IgD-negative memory B cell (primary cell): ENCODE results near the gene DNAH3. TPM values are rescaled to one million over a fixed set of nuclear protein-coding genes. Genes with fewer than 3 reads are reported as not detected.
"Not testable (repeated sequence)": the region's sequence is repeated elsewhere in the genome, so short reads cannot be mapped to it uniquely, and the experiment has no call there.

Experiments used
- H3K27ac Mint-ChIP-seq, 3 donors: one replicate each; pipeline ENCODE4 v1.8.0; 2020 to 2022; ENCODE audit warnings: mild to moderate bottlenecking in 3 of 3, mixed read lengths in 3 of 3, moderate library complexity in 1 of 3
- H3K27me3 Mint-ChIP-seq: one replicate; pipeline ENCODE4 v1.8.0; 2021; ENCODE audit warnings: mixed read lengths
- H3K36me3 Mint-ChIP-seq: one replicate; pipeline ENCODE4 v1.8.0; 2020; ENCODE audit warnings: mild to moderate bottlenecking, mixed read lengths
- H3K4me1 Mint-ChIP-seq, 3 donors: one replicate each; pipeline ENCODE4 v1.8.0; 2020 to 2022; ENCODE audit warnings: mixed read lengths in 3 of 3, mild to moderate bottlenecking in 1 of 3
- H3K4me3 Mint-ChIP-seq, 4 donors: one replicate each; pipeline ENCODE4 v1.8.0; 2020 to 2022; ENCODE audit warnings: mild to moderate bottlenecking in 4 of 4, mixed read lengths in 4 of 4, moderate library complexity in 3 of 4
- H3K9me3 Mint-ChIP-seq, 3 donors: one replicate each; pipeline ENCODE4 v1.8.0; 2020 to 2021; ENCODE audit warnings: mixed read lengths in 3 of 3, mild to moderate bottlenecking in 1 of 3
- polyA plus RNA-seq: library from polyadenylated mRNA; unstranded; fragments of 300-500 nt; fragmentation: Illumina TruSeq; gene quantifications from one replicate; pipeline ENCODE4 v1.2.3, GENCODE V29; 2021

Gene DNAH3
- polyA plus RNA-seq, 1 donor from 2014 or later = not detected

DNA sequence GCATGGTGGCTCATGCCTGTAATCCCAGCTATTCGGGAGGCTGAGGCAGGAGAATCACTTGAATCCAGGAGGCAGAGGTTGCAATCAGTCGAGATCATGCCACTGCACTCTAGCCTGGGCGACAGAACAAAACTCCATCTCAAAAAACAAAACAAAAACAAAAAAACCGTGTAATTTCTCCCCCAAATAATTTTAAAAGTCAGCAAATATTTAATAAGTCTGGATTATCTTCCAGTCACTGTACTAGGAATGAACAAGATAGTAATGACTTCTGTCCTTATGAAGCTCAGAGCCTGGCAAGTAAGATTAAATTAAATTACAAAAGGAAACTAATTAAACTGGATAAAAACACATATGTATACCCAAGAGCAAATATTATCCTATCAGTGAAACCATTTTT is 113.5 kb downstream of the DNAH3 start:
- Mint-ChIP-seq H3K27ac (no peak overlapping the region), H3K9me3 (no peaks in the 10 kb centered on the region), H3K4me1 (no peaks in the 10 kb centered on the region), H3K36me3 (no peaks in the 10 kb centered on the region), H3K4me3 (no peak overlapping the region), H3K27me3 (no peaks in the 10 kb centered on the region)

DNA sequence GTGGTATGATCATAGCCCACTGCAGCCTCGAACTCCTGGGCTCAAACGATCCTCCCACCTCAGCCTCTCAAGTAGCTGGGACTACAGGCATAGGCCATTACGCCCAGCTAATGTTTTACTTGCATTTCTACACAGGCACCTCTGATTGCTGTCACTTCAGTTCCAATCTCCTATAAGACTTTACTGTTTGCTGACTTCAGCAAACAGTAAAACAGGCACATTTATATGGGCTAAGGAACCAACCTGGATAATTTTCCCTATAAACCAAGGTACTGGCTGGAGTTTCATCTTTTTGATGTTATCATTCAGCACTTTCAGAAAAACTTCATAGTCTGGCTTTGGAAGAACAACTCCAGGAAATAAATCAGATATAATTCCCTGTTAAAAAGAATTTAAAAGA is 114.2 kb downstream of the DNAH3 start:
- Mint-ChIP-seq H3K27ac (no peak overlapping the region), H3K4me1 (no peaks in the 10 kb centered on the region), H3K4me3 (no peak overlapping the region), H3K36me3 (no peaks in the 10 kb centered on the region), H3K27me3 (no peaks in the 10 kb centered on the region), H3K9me3 (no peaks in the 10 kb centered on the region)

DNA sequence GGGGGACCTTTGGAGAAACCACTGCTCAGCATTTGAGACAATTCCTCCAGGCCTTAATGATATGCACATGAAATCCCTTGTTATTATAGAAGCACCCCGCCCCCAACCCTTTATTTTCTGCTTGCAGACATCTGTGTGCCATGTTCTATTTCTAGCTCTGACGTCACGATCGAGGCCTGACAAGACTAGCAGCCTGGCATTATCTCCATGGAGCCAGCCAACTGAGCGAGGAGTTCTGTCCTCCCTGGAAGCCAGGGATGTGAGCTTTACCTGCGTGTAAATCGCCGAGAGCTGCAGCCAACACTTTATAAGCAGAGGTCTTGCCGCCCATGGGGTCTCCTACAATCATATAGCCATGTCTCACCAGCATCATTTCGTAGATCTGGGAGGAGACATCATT is 116.9 kb downstream of the DNAH3 start:
- H3K36me3 Mint-ChIP-seq = no peaks in the 10 kb centered on the region
- no peak overlapping the region for H3K27ac Mint-ChIP-seq
- H3K27me3 Mint-ChIP-seq = peaks cover 2% of the 10 kb centered on the region
- no peaks in the 10 kb centered on the region for H3K9me3 Mint-ChIP-seq
- peaks cover 0 to 1% (median 0%) of the 10 kb centered on the region in 3 donors for H3K4me1 Mint-ChIP-seq
- no peak overlapping the region for H3K4me3 Mint-ChIP-seq

DNA sequence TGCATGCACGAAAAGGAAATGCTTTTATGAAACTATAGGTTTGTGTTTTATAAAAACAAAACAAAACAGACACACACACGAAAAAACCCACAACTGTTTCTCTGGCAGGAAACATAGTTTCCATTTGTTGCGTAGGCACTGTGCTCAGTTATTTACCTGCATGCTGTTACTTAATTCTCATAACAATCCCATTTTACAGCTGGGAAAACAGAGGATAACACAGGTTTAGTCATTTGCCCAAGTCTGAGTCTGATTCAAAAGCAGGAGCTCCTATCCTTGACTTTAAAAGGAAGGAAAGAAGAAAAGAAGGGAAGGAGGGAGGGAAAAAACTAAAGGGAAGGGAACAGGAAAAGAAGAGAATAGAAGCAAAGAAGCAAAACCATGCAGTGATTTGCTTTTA is 117.4 kb downstream of the DNAH3 start:
- H3K36me3 Mint-ChIP-seq = no peaks in the 10 kb centered on the region
- H3K27me3 Mint-ChIP-seq = peaks cover 2% of the 10 kb centered on the region
- peaks cover 0 to 1% (median 0%) of the 10 kb centered on the region in 3 donors for H3K4me1 Mint-ChIP-seq
- H3K9me3 Mint-ChIP-seq = no peaks in the 10 kb centered on the region
- H3K27ac Mint-ChIP-seq = no peak overlapping the region
- H3K4me3 Mint-ChIP-seq = no peak overlapping the region

DNA sequence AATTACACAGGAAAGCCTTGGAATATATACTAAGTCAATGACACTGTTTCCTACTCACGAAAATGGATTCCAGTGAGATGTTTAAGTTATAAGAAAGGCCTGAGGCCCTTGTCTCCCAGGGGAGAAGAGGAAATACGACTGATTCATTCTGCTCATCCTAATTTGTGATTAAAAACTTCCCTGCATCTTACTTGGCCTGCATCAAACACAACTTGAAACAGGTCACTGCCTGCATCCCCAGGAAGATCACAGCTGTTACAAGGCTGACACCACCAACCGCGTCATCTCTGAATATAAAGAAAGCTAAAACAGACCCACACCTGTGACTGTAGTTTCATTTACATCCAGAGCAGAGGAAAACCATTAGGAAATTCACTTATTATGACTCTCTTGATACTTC is 121.9 kb downstream of the DNAH3 start:
- Mint-ChIP-seq H3K27me3 (peaks cover 2% of the 10 kb centered on the region), H3K27ac (no peak overlapping the region), H3K9me3 (no peaks in the 10 kb centered on the region), H3K4me3 (no peak overlapping the region), H3K4me1 (peaks cover 0 to 1% (median 0%) of the 10 kb centered on the region in 3 donors), H3K36me3 (no peaks in the 10 kb centered on the region)

DNA sequence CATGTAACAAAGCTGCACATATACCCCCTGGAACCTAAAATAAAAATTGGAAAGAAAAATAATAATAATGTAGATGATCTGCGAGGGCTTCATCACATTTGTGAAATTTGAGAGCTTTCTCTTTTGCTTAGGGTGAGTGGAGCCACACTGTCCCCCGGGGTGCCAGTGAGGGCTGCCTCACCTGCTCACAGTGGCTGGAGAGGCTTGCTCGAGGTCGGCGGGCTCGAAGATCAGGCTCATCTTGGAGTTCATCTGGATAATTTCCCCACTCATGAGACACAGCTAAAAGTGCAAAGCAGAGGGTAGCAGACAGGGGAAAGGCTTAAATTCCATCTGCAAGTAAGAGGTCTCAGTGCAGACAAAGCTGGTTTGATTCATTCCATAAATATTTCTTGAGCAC is 123.8 kb downstream of the DNAH3 start:
- Mint-ChIP-seq H3K27me3 (peaks cover 5% of the 10 kb centered on the region), H3K27ac (no peak overlapping the region), H3K9me3 (no peaks in the 10 kb centered on the region), H3K4me1 (peaks cover 0 to 5% (median 0%) of the 10 kb centered on the region in 3 donors), H3K36me3 (no peaks in the 10 kb centered on the region), H3K4me3 (no peak overlapping the region)

DNA sequence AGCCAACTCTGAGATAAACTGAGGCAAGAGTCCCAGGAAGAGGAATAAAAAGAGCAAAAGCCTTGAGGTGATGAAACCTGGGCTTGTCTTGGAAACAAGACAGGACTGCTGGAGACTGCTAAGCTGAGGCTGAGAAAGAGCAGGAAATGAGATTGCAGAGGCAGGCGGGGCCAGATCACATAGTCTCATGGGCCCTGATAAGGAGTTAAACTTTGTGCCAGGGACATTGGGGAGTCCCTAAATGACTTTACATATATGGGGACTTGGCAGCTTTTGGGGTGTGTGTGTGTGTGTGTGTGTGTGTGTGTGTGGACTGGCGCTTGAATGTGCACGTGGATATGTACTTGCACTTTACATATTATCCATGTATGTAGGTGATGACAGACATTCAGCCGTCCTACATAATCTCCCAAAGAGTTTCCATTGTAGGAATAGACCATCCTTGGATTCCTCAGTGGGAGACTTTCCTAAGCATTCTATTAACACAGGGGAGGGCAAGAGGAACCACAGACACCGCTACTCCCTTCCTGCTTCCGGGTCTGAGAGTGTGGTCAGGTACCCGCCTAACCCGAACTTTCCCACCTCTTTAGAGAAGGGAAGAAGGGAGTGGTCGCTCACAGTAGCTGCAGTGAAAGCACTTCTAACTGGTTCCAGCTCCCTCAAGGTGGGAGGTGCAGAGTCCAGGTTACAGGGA is 127.0 kb downstream of the DNAH3 start:
- no peaks in the 10 kb centered on the region for H3K36me3 Mint-ChIP-seq
- H3K27me3 Mint-ChIP-seq = peaks cover 3% of the 10 kb centered on the region
- peaks cover 0 to 1% (median 0%) of the 10 kb centered on the region in 3 donors for H3K9me3 Mint-ChIP-seq
- no peak overlapping the region for H3K27ac Mint-ChIP-seq
- H3K4me3 Mint-ChIP-seq = peak overlapping the region in 1 of 4 donors; percentile 24
- H3K4me1 Mint-ChIP-seq = peaks cover 0 to 4% (median 0%) of the 10 kb centered on the region in 3 donors

DNA sequence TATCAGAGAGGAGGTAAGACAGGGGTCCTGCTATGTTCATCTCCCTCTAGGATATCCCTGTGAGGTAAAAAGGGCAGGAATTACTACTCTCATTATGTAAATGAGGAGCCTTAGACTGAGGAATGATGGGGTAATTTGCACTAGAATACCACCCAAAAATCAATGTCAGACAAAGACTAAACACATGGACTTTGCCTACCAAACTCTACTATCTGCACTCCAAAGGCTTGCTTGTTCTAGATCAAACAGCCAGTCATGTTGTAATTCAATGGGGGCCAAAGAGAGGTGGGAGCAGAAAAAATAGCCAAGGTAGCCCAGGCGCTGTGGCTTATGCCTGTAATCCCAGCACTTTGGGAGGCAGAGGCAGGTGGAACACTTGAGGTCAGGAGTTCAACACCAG is 129.3 kb downstream of the DNAH3 start:
- no peaks in the 10 kb centered on the region for H3K36me3 Mint-ChIP-seq
- peaks cover 3% of the 10 kb centered on the region for H3K27me3 Mint-ChIP-seq
- peaks cover 0 to 1% (median 0%) of the 10 kb centered on the region in 3 donors for H3K9me3 Mint-ChIP-seq
- no peak overlapping the region for H3K4me3 Mint-ChIP-seq
- H3K27ac Mint-ChIP-seq = no peak overlapping the region
- H3K4me1 Mint-ChIP-seq = peaks cover 0 to 4% (median 0%) of the 10 kb centered on the region in 3 donors

DNA sequence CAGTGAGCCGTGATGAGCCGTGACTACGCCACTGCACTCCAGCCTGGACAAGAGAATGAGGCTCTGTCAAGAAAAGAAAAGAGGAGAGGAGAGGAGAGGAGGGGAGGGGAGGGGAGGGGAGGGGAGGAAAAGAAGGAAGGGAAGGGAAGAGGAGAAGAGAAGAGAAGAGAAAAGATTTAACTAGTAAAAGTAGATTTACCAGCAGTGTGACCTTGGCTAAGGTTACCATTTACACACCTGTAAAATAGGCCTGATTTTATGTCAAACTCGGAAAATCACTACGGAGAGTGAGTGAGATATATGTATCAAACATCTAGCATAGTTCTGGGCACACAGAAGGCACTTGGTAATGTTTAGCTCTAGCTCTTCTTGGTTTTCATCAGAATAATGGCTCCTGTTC is 140.8 kb downstream of the DNAH3 start:
- Mint-ChIP-seq H3K36me3 (no peaks in the 10 kb centered on the region), H3K4me3 (no peak overlapping the region), H3K4me1 (no peaks in the 10 kb centered on the region), H3K27ac (no peak overlapping the region), H3K27me3 (peaks cover 6% of the 10 kb centered on the region), H3K9me3 (peaks cover 3 to 11% (median 4%) of the 10 kb centered on the region in 3 donors)

DNA sequence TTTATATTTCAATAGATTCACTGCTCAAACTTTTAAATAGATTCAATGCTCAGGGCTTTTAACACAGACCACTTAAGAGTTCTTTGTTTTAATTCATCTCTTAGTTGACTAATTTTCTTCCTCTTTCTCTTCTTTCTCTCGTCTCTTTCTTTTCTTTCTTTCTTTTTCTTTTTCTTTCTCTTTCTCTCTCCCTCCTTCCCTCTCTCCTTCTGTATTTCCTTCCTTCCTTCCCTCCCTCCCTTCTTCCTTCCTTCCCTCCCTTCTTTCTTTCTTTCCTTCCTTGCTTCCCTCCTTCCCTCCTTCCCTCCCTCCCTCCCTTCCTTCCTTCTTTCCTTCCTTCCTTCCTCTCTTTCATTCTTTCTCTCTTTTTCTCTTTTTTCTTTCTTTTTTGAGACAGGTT is 145.6 kb downstream of the DNAH3 start:
- H3K4me1 Mint-ChIP-seq = no peaks in the 10 kb centered on the region
- H3K9me3 Mint-ChIP-seq = peaks cover 0 to 1% (median 0%) of the 10 kb centered on the region in 3 donors
- peaks cover 3% of the 10 kb centered on the region for H3K27me3 Mint-ChIP-seq
- no peaks in the 10 kb centered on the region for H3K36me3 Mint-ChIP-seq
- no peak overlapping the region for H3K4me3 Mint-ChIP-seq
- no peak overlapping the region for H3K27ac Mint-ChIP-seq

DNA sequence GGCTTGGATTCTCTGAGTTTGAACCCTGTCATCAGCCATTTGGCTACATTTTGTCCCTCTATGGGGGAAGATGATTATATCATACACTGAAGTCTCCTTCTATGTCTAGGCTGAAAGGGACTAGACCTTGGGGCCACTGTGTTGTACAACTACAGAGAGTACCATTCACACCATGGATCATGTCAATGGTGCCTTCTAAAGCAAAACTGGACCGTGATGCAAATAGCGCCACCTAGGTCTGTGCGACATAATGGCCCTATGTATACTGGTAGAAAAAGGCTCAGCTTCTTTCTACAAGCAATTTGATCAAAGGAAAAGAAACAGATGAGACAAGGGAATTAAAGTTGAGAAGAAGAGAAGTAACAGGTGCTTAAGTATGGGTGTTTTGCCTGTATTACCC is 149.4 kb downstream of the DNAH3 start:
- H3K4me3 Mint-ChIP-seq = no peak overlapping the region
- H3K27me3 Mint-ChIP-seq = peaks cover 1% of the 10 kb centered on the region
- no peaks in the 10 kb centered on the region for H3K4me1 Mint-ChIP-seq
- no peaks in the 10 kb centered on the region for H3K9me3 Mint-ChIP-seq
- H3K27ac Mint-ChIP-seq = no peak overlapping the region
- H3K36me3 Mint-ChIP-seq = no peaks in the 10 kb centered on the region

DNA sequence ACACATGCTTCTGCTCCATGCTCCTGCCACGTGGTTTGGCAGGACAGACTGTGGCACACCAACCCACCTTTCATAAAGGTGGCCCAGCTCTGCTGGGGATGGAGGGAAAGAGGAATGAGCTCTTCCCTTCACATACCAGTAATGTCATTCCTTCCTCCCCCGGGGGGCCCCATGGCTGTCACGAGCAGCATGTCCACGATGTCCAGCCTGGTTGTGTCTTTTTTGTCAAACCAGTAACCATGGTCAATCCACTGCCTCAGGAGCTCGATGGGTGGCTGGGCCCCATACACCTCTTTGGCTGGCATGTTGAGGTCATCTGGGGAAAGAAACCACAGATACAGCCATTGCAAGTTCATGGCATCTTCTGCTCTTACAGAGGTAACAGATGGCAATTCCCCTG is 153.5 kb downstream of the DNAH3 start:
- H3K4me3 Mint-ChIP-seq = no peak overlapping the region
- no peak overlapping the region for H3K27ac Mint-ChIP-seq
- peaks cover 4% of the 10 kb centered on the region for H3K27me3 Mint-ChIP-seq
- H3K9me3 Mint-ChIP-seq = no peaks in the 10 kb centered on the region
- H3K4me1 Mint-ChIP-seq = no peaks in the 10 kb centered on the region
- no peaks in the 10 kb centered on the region for H3K36me3 Mint-ChIP-seq

DNA sequence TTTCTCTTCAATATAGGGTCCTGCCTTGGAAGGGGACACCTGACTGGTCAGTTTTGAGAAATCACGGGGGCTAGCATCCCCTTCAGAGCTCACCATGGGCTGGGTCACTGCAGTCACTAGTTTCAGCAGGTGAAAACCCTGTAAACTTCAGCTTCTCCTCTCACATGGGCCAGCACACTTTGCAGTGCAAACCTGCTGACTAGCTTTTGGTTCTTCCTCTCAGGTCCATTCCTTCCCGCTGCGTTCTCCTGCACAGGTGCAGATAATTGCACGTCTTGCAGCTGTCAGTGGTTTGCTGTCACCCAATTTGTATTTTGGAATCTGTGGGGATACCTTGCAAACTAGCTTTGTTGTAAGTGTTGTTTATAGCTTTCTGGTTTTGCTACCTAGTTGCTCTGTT is 154.9 kb downstream of the DNAH3 start:
- H3K9me3 Mint-ChIP-seq = no peaks in the 10 kb centered on the region
- H3K27ac Mint-ChIP-seq = no peak overlapping the region
- H3K4me3 Mint-ChIP-seq = no peak overlapping the region
- H3K4me1 Mint-ChIP-seq = no peaks in the 10 kb centered on the region
- no peaks in the 10 kb centered on the region for H3K36me3 Mint-ChIP-seq
- peaks cover 4% of the 10 kb centered on the region for H3K27me3 Mint-ChIP-seq

DNA sequence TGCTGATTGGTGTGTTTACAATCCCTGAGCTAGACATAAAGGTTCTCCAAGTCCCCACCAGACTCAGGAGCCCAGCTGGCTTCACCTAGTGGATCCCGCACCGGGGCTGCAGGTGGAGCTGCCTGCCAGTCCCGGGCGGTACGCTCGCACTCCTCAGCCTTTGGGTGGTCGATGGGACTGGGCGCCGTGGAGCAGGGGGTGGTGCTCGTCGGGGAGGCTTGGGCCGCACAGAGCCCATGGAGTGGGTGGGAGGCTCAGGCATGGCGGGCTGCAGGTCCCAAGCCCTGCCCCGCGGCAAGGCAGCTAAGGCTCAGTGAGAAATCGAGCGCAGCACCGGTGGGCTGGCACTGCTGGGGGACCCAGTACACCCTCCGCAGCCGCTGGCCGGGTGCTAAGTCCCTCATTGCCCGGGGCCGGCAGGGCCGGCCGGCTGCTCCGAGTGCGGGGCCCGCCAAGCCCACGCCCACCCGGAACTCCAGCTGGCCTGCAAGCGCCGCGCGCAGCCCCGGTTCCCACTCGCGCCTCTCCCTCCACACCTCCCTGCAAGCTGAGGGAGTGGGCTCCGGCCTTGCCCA is 161.1 kb downstream of the DNAH3 start:
- H3K4me1 Mint-ChIP-seq, H3K9me3 Mint-ChIP-seq, H3K4me3 Mint-ChIP-seq, H3K27ac Mint-ChIP-seq, H3K27me3 Mint-ChIP-seq, H3K36me3 Mint-ChIP-seq: not testable (repeated sequence)

DNA sequence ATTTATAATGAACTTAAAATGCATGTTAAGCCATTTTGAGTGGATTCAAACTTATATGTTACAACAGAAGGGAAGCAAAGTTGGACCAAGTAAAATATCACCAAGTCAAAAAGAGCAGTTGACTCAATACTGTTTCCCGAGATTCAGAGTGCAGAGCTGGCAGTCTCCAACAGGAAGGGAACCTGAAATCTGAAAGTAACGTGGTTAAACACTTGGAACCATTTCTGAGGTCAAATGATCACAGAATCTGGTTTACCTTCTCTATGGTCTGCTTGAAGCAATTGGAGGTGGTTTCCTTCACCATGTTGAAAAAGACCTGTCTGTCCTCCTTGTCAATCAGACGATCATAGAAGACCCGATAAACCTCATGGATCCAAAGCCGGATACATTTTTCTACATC is 163.6 kb downstream of the DNAH3 start:
- Mint-ChIP-seq H3K9me3 (no peaks in the 10 kb centered on the region), H3K27me3 (peaks cover 1% of the 10 kb centered on the region), H3K27ac (no peak overlapping the region), H3K36me3 (peaks cover 1% of the 10 kb centered on the region), H3K4me3 (no peak overlapping the region), H3K4me1 (peaks cover 0 to 5% (median 2%) of the 10 kb centered on the region in 3 donors)

DNA sequence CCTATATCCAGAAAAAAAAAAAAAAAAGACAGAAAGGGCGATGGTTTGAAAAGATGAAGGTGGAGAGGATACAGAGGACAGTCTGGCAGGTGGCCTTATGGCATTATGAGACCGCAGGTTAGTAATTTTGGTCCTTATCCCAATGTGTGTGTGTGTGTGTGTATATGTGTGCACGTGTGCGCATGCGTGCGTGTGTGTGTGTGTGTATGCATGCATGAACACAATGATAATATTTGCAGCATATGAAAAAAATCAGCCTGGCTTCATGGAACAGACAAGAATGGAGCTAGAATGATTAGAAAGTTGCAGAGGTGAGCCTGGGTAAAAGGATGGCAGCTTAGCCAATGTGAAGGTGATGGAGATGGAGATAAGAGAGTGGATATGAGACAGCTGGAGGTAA is 166.6 kb downstream of the DNAH3 start:
- H3K9me3 Mint-ChIP-seq = no peaks in the 10 kb centered on the region
- no peaks in the 10 kb centered on the region for H3K36me3 Mint-ChIP-seq
- peaks cover 0 to 5% (median 2%) of the 10 kb centered on the region in 3 donors for H3K4me1 Mint-ChIP-seq
- no peak overlapping the region for H3K4me3 Mint-ChIP-seq
- peak overlapping the region in 1 of 3 donors; percentile 79 for H3K27ac Mint-ChIP-seq
- H3K27me3 Mint-ChIP-seq = peaks cover 4% of the 10 kb centered on the region
